Retinal pigment epithelial cell (primary cell): ENCODE measurements around the gene ZNF318.
"Not testable (repeated sequence)": the region's sequence is repeated elsewhere in the genome, so short reads cannot be mapped to it uniquely, and the experiment has no call there.

Experiments used
- DNase-seq: peaks from one replicate; pipeline ENCODE4 v3.0.0-alpha.2; 2010; ENCODE audit warnings: low read depth
- H3K4me3 ChIP-seq: 2 replicates; pipeline ENCODE4 v1.5.1; 2011; ENCODE audit warnings: mild to moderate bottlenecking, low read length, control low read depth, moderate library complexity
- CTCF ChIP-seq: conservative IDR thresholded peaks from 2 replicates; pipeline ENCODE4 v1.5.1; 2011; ENCODE audit warnings: low read depth, low read length, control low read depth, inconsistent platforms

ZNF318 gene

GRCh38 chr6:43369174-43370002, at the start of gene ZNF318:
ZNF318 (minus strand) TSS chr6:43369647; CDS start chr6:43369365, 282 bp downstream.
- no peak for TF ChIP-seq CTCF
- H3K4me3 ChIP-seq, result peak within 1 kb of the TSS; percentile 71
- peak; percentile 84 for DNase-seq

GRCh38 chr6:43416935-43417334, 47.5 kb upstream of the ZNF318 start:
- no peak overlapping the region for H3K4me3 ChIP-seq
- DNase-seq, result no peak
- TF ChIP-seq CTCF, result no peak

- H3K4me3 ChIP-seq, DNase-seq: not testable (repeated sequence)
Measured at GRCh38 chr6:43415275-43415674, 45.8 kb upstream of the ZNF318 start.

- TF ChIP-seq CTCF, result no peak
- no peak for DNase-seq
- H3K4me3 ChIP-seq, result no peak overlapping the region
Measured at GRCh38 chr6:43413002-43413401, 43.6 kb upstream of the ZNF318 start.

- no peak for TF ChIP-seq CTCF
- DNase-seq, result no peak
- H3K4me3 ChIP-seq, result no peak overlapping the region
Measured at GRCh38 chr6:43412541-43412940, 43.1 kb upstream of the ZNF318 start.

GRCh38 chr6:43410776-43411175, 41.3 kb upstream of the ZNF318 start:
- H3K4me3 ChIP-seq, DNase-seq: not testable (repeated sequence)

GRCh38 chr6:43408259-43408658, 38.8 kb upstream of the ZNF318 start:
- H3K4me3 ChIP-seq, result no peak overlapping the region
- TF ChIP-seq CTCF, result no peak
- DNase-seq, result no peak

GRCh38 chr6:43407296-43407695, 37.8 kb upstream of the ZNF318 start:
- H3K4me3 ChIP-seq, result no peak overlapping the region
- no peak for DNase-seq
- no peak for TF ChIP-seq CTCF
